AG04449 (cell line): Measurements from ENCODE around the gene NIN.

Experiments used
- CTCF ChIA-PET: fragments of 350-600 bp; formaldehyde crosslinking; extraction: SDS; loops from one replicate; lab custom pipeline; 2021; ENCODE audit warnings: antibody characterized with exemption; lab: Yijun Ruan, JAX
- POLR2A ChIA-PET: fragments of 400-600, 350-600 bp; formaldehyde crosslinking; extraction: SDS; loops from one replicate; lab custom pipeline; 2020; ENCODE audit warnings: antibody characterized with exemption, inconsistent platforms; lab: Yijun Ruan, JAX
- DNase-seq: peaks from one replicate; pipeline ENCODE4 v3.0.0-alpha.2; 2010; ENCODE audit warnings: low read depth, low spot score
- H3K4me3 ChIP-seq: 2 replicates; pipeline ENCODE4 v1.5.1; 2011; ENCODE audit warnings: low read depth, mild to moderate bottlenecking, control low read depth, low read length
- CTCF ChIP-seq: IDR thresholded peaks from one replicate; pipeline ENCODE4 v1.5.1; 2011; ENCODE audit warnings: mild to moderate bottlenecking, moderate library complexity, low read length, control low read depth, inconsistent platforms; ENCODE audit not compliant: insufficient read depth; ENCODE audit errors: missing control alignments

NIN gene

GRCh38 chr14:50678163-50678562 lies 152.8 kb downstream of the NIN start:
- ChIA-PET POLR2A (interaction anchor here (3.0 kb wide), 1 partner anchor 10 kb away, joined by 12 read pairs; the partner anchor contains the start of gene SAV1), CTCF (interaction anchor here (0.9 to 2.6 kb wide), 5 partner anchors 21 to 358 kb away, joined by 3 to 11 read pairs (median 4); no protein-coding TSS in a partner anchor)
- no peak overlapping the region for H3K4me3 ChIP-seq
- no peak for TF ChIP-seq CTCF
- no peak for DNase-seq

- TF ChIP-seq CTCF: no peak
- no peak for DNase-seq
- ChIA-PET POLR2A (interaction anchor here (3.0 kb wide), 1 partner anchor 9 kb away, joined by 12 read pairs; the partner anchor contains the start of gene SAV1), CTCF (interaction anchor here (0.8 to 2.6 kb wide), 6 partner anchors 20 to 357 kb away, joined by 3 to 11 read pairs (median 4); no protein-coding TSS in a partner anchor)
- no peak overlapping the region for H3K4me3 ChIP-seq
Observed at GRCh38 chr14:50677527-50678063, 153.4 kb downstream of the NIN start.

- CTCF ChIA-PET: interaction anchor here (0.8 to 2.6 kb wide), 5 partner anchors 19 to 356 kb away, joined by 3 to 11 read pairs (median 4); no protein-coding TSS in a partner anchor
- DNase-seq: no peak
- POLR2A ChIA-PET: interaction anchor here (3.0 kb wide), 1 partner anchor 9 kb away, joined by 12 read pairs; the partner anchor contains the start of gene SAV1
- TF ChIP-seq CTCF: no peak
- no peak overlapping the region for H3K4me3 ChIP-seq
Observed at GRCh38 chr14:50676814-50677516, 154.0 kb downstream of the NIN start.

- H3K4me3 ChIP-seq: no peak overlapping the region
- CTCF ChIA-PET: interaction anchor here (0.7 to 1.1 kb wide), 3 partner anchors 10 to 185 kb away, joined by 3 to 6 read pairs (median 3); no protein-coding TSS in a partner anchor
- POLR2A ChIA-PET: no interaction called here
- DNase-seq: no peak
- TF ChIP-seq CTCF: no peak
Observed at GRCh38 chr14:50675597-50675996, 155.4 kb downstream of the NIN start.

- CTCF ChIA-PET: interaction anchor here (0.6 to 2.4 kb wide), 3 partner anchors 44 to 106 kb away, joined by 3 to 8 read pairs (median 5); no protein-coding TSS in a partner anchor
- no peak for DNase-seq
- POLR2A ChIA-PET: no interaction called here
- no peak overlapping the region for H3K4me3 ChIP-seq
- no peak for TF ChIP-seq CTCF
Observed at GRCh38 chr14:50670866-50671256, 160.1 kb downstream of the NIN start.

GRCh38 chr14:50670196-50670865 lies 160.6 kb downstream of the NIN start:
- no peak overlapping the region for H3K4me3 ChIP-seq
- POLR2A ChIA-PET: no interaction called here
- no peak for TF ChIP-seq CTCF
- DNase-seq: no peak
- CTCF ChIA-PET: interaction anchor here (2.4 kb wide), 1 partner anchor 44 kb away, joined by 8 read pairs; no protein-coding TSS in a partner anchor
